SK-N-SH (cell line): ENCODE results near the gene PIK3CG. TPM values are rescaled to one million over a fixed set of nuclear protein-coding genes. Genes with fewer than 3 reads are reported as not detected.

ENCODE experiments used
- CTCF ChIA-PET: fragments of 300-600, 350-600 bp; formaldehyde crosslinking; extraction: SDS; loops from one replicate; lab custom pipeline; 2021; lab: Yijun Ruan, JAX
- POLR2A ChIA-PET: fragments of 350-600 bp; sonication (Branson Sonifier 250); formaldehyde crosslinking; extraction: SDS; loops from one replicate; lab custom pipeline; 2020; ENCODE audit warnings: antibody characterized with exemption, inconsistent platforms; lab: Yijun Ruan, JAX
- DNase-seq: peaks from one replicate; pipeline ENCODE4 v3.0.0; 2012
- H2AFZ ChIP-seq: fragments of 200-600 bp; sonication (generic); 2 replicates; pipeline ENCODE4 v1.8.1; 2016; ENCODE audit warnings: antibody characterized with exemption, mild to moderate bottlenecking, low read depth
- H3F3A ChIP-seq: fragments of 200-600 bp; sonication (generic); replicated peaks from 2 replicates; pipeline ENCODE3; 2016; ENCODE audit warnings: antibody characterized with exemption, mild to moderate bottlenecking; ENCODE audit not compliant: insufficient read depth
- H3K27ac ChIP-seq, 2 experiments: fragments of 200-500 bp in 1 of 2; fragments of 200-600 bp in 1 of 2; sonication (Bioruptor generic) in 1 of 2; sonication (generic), shearing (Covaris generic) in 1 of 2; 2 replicates each; pipeline versions ENCODE4 v1.5.1 to v1.6.1; 2014 to 2016; ENCODE audit warnings: low read depth in 2 of 2, inconsistent platforms in 1 of 2, low read length in 1 of 2, mild to moderate bottlenecking in 1 of 2, mixed read lengths in 1 of 2
- H3K27me3 ChIP-seq: fragments of 200-600 bp; sonication (generic), shearing (Covaris generic); 2 replicates; pipeline ENCODE4 v1.6.1; 2016; ENCODE audit warnings: mixed run types; ENCODE audit not compliant: insufficient read depth
- H3K36me3 ChIP-seq, 2 experiments: fragments of 200-500 bp in 1 of 2; fragments of 200-600 bp in 1 of 2; sonication (Bioruptor generic) in 1 of 2; sonication (generic) in 1 of 2; replicated peaks in 1 of 2; 2 replicates each; pipeline versions ENCODE3 to v1.5.1; 2014 to 2016; ENCODE audit warnings: low read length in 1 of 2, mild to moderate bottlenecking in 1 of 2; ENCODE audit not compliant: insufficient read depth in 2 of 2, control insufficient read depth in 1 of 2
- H3K4me1 ChIP-seq, 2 experiments: fragments of 200-500 bp in 1 of 2; fragments of 200-600 bp in 1 of 2; sonication (Bioruptor generic) in 1 of 2; sonication (generic), shearing (Covaris generic) in 1 of 2; 2 replicates each; pipeline versions ENCODE4 v1.5.1 to v1.6.1; 2014 to 2016; ENCODE audit warnings: low read depth in 1 of 2, low read length in 1 of 2, mixed run types in 1 of 2; ENCODE audit not compliant: insufficient read depth in 2 of 2, control insufficient read depth in 1 of 2
- H3K4me2 ChIP-seq: fragments of 200-600 bp; sonication (generic), shearing (Covaris generic); 2 replicates; pipeline ENCODE4 v1.6.1; 2017; ENCODE audit warnings: mixed run types
- H3K4me3 ChIP-seq, 2 experiments: fragments of 200-500 bp in 1 of 2; fragments of 200-600 bp in 1 of 2; sonication (Bioruptor generic) in 1 of 2; sonication (generic), shearing (Covaris generic) in 1 of 2; 2 replicates each; pipeline versions ENCODE4 v1.5.1 to v1.8.1; 2014 to 2016; ENCODE audit warnings: low read depth in 2 of 2, inconsistent platforms in 1 of 2, low read length in 1 of 2, mild to moderate bottlenecking in 1 of 2, mixed read lengths in 1 of 2, moderate library complexity in 1 of 2
- H3K79me2 ChIP-seq: fragments of 200-600 bp; sonication (generic); 2 replicates; pipeline ENCODE4 v1.8.1; 2017; ENCODE audit warnings: mild to moderate bottlenecking; ENCODE audit not compliant: insufficient read depth
- H3K9ac ChIP-seq: fragments of 200-600 bp; sonication (generic); 2 replicates; pipeline ENCODE4 v1.6.1; 2017; ENCODE audit warnings: mixed run types
- H3K9me2 ChIP-seq: fragments of 200-600 bp; sonication (generic); 2 replicates; pipeline ENCODE4 v1.6.1; 2017; ENCODE audit warnings: mixed run types
- H3K9me3 ChIP-seq: fragments of 200-600 bp; sonication (generic); 2 replicates; pipeline ENCODE4 v1.6.1; 2017; ENCODE audit warnings: mixed run types, mild to moderate bottlenecking, moderate library complexity
- H4K20me1 ChIP-seq: fragments of 200-600 bp; sonication (generic); 2 replicates; pipeline ENCODE4 v1.6.1; 2017; ENCODE audit warnings: mild to moderate bottlenecking, mixed run types; ENCODE audit not compliant: insufficient read depth
- CHD2 ChIP-seq: fragments of 150-350 bp; IDR thresholded peaks from 2 replicates; pipeline ENCODE4 v1.6.1; 2018; ENCODE audit warnings: low read length; ENCODE audit not compliant: partially characterized antibody
- EP300 ChIP-seq, 2 experiments: IDR thresholded peaks; 2 replicates each; pipeline versions ENCODE4 v1.4.0 to v1.6.1; 2012; ENCODE audit warnings: borderline replicate concordance in 1 of 2, low read depth in 1 of 2, low read length in 1 of 2
- FOSL2 ChIP-seq: IDR thresholded peaks from 2 replicates; pipeline ENCODE4 v1.4.0; 2012; ENCODE audit warnings: low read depth, mild to moderate bottlenecking, moderate library complexity, borderline replicate concordance
- FOXM1 ChIP-seq: IDR thresholded peaks from 2 replicates; pipeline ENCODE4 v1.4.0; 2012; ENCODE audit warnings: low read depth, mild to moderate bottlenecking
- GATA2 ChIP-seq: sonication (generic); formaldehyde crosslinking; IDR thresholded peaks from 2 replicates; pipeline ENCODE4 v1.5.0; 2020; ENCODE audit warnings: mild to moderate bottlenecking, missing genetic modification reagents
- MXI1 ChIP-seq: IDR thresholded peaks from 2 replicates; pipeline ENCODE4 v1.6.1; 2012; ENCODE audit warnings: mild to moderate bottlenecking, low read depth, low read length, improper control_type of control experiment
- NRF1 ChIP-seq: IDR thresholded peaks from 2 replicates; pipeline ENCODE4 v1.6.1; 2012; ENCODE audit warnings: low read depth, mild to moderate bottlenecking, low read length
- RXRA ChIP-seq: IDR thresholded peaks from 2 replicates; pipeline ENCODE4 v1.4.0; 2012; ENCODE audit warnings: low read depth, mild to moderate bottlenecking, borderline replicate concordance
- SIN3A ChIP-seq: IDR thresholded peaks from 2 replicates; pipeline ENCODE4 v1.6.1; 2012; ENCODE audit warnings: low read depth, mild to moderate bottlenecking, low read length, moderate library complexity, borderline replicate concordance
- TAF1 ChIP-seq: IDR thresholded peaks from 2 replicates; pipeline ENCODE4 v1.6.1; 2012; ENCODE audit warnings: low read depth, mild to moderate bottlenecking, low read length, moderate library complexity, borderline replicate concordance
- TCF12 ChIP-seq: IDR thresholded peaks from 2 replicates; pipeline ENCODE4 v1.4.0; 2012
- TEAD4 ChIP-seq: IDR thresholded peaks from 2 replicates; pipeline ENCODE4 v1.4.0; 2012; ENCODE audit warnings: mild to moderate bottlenecking, borderline replicate concordance; ENCODE audit not compliant: insufficient read depth
- WGBS: methylation state at CpG from one replicate; pipeline ENCODE4 v1.1.6; 2017; ENCODE audit warnings: low lambda C conversion rate; 5-methylcytosine and 5-hydroxymethylcytosine counted together
- polyA plus RNA-seq, 3 experiments: library from polyadenylated mRNA; depleted of rRNA; stranded (reverse); fragments of >200 nt; gene quantifications; 2 replicates each; pipeline ENCODE4 v1.2.3, GENCODE V29; 2012
- TF ChIP-seq, protein P1 (sequence below): IDR thresholded peaks from 2 replicates; pipeline ENCODE4 v1.4.0; 2012; ENCODE audit warnings: low read depth, borderline replicate concordance
- TF ChIP-seq, protein P2 (sequence below): fragments of 150-350 bp; IDR thresholded peaks from 2 replicates; pipeline ENCODE4 v1.6.1; 2016; ENCODE audit warnings: mild to moderate bottlenecking, low read depth, low read length
- TF ChIP-seq, protein P3 (sequence below): IDR thresholded peaks from 2 replicates; pipeline ENCODE4 v1.6.1; 2012; ENCODE audit warnings: mild to moderate bottlenecking, low read depth, low read length, moderate library complexity
- TF ChIP-seq, protein P4 (sequence below): fragments of 150-350 bp; IDR thresholded peaks from 2 replicates; pipeline ENCODE4 v1.6.1; 2017; ENCODE audit warnings: antibody characterized with exemption, low read length, low read depth, borderline replicate concordance

PIK3CG gene
- polyA plus RNA-seq, 1 of the 3 experiments (the other 2 are of a cell fraction), result not detected

DNA sequence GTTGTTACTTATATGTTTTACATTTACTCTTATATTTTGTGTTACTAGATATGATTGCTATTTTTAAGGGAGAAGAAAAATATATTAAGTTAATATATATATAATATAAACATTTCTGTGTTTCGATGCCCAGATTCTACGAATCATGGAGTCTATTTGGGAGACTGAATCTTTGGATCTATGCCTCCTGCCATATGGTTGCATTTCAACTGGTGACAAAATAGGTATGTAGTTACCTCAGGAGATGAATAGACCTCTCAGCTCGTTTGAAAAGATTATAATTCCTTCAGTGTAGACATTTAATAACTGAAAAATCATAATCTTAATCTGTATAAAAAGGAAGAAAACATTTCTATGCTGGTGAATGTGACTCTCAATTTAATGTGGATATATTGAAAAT lies 16.9 kb downstream of the PIK3CG start:
- no peaks in the 10 kb centered on the region for H3K9me2 ChIP-seq
- 55% methylated on average over 3 of the region's 3 CpGs for WGBS
- no peak overlapping the region for H2AFZ ChIP-seq
- no peak for DNase-seq
- no peak overlapping the region for H3K27ac ChIP-seq
- H3K9ac ChIP-seq, result no peak overlapping the region
- H3K36me3 ChIP-seq, result no peaks in the 10 kb centered on the region
- ChIA-PET POLR2A (no interaction called here), CTCF (no interaction called here)
- no peak overlapping the region for H3K4me2 ChIP-seq
- no peaks in the 10 kb centered on the region for H3F3A ChIP-seq
- TF ChIP-seq TAF1, result no peak
- TF ChIP-seq SIN3A, result no peak
- no peak for TF ChIP-seq TCF12
- no peaks in the 10 kb centered on the region for H3K79me2 ChIP-seq
- no peaks in the 10 kb centered on the region for H4K20me1 ChIP-seq
- no peaks in the 10 kb centered on the region; the same call in 1 of the 2 replicates for H3K27me3 ChIP-seq
- no peaks in the 10 kb centered on the region for H3K9me3 ChIP-seq
- peaks cover 0 to 5% of the 10 kb centered on the region in 2 experiments; a peak in 2 of 4 replicates for H3K4me1 ChIP-seq
- H3K4me3 ChIP-seq, result no peak overlapping the region

DNA sequence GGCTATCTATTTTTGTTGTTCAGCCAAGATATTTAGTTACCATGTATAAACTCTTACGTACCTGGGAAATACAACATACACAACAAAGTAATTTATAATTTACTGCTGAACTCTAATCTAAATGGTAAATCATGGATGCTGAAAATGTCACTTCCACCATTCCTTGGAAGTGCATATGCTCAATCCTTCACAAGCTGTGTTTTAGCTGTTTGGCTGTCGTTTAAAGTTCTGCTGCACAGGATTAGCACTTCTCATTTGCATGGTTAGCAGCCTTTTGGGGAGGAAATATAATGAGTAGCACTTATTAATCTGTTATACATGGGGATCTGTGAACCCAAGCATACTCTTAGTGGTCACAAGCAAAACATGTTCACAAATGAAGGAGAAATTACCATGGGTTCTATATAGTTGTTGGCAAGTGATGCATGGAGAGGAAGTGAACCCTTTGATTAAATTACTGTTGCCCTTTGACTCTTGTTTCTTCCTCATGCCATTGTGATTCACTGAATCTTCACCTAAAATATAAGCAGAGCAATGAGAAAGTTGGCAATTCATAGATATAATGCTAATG lies 18.5 kb downstream of the PIK3CG start:
- no peaks in the 10 kb centered on the region for H4K20me1 ChIP-seq
- no peaks in the 10 kb centered on the region for H3K36me3 ChIP-seq
- DNase-seq, result no peak
- no peak overlapping the region for H3K4me2 ChIP-seq
- no peak overlapping the region for H2AFZ ChIP-seq
- H3F3A ChIP-seq, result no peaks in the 10 kb centered on the region
- ChIA-PET CTCF (no interaction called here), POLR2A (no interaction called here)
- H3K9ac ChIP-seq, result no peak overlapping the region
- no peaks in the 10 kb centered on the region for H3K79me2 ChIP-seq
- no peaks in the 10 kb centered on the region; the same call in 1 of the 2 replicates for H3K27me3 ChIP-seq
- TF ChIP-seq FOXM1 (no peak), CHD2 (no peak), GATA2 (CRISPR knock-in tag) (no peak), MXI1 (no peak), EP300 (IDR thresholded peaks at IDR 0.05; ENCODE audit: borderline replicate concordance in 1 of 2, low read depth in 1 of 2, low read length in 1 of 2) (no peak), NRF1 (no peak), RXRA (no peak), FOSL2 (no peak), TEAD4 (no peak)
- TF ChIP-seq, protein P1, sequence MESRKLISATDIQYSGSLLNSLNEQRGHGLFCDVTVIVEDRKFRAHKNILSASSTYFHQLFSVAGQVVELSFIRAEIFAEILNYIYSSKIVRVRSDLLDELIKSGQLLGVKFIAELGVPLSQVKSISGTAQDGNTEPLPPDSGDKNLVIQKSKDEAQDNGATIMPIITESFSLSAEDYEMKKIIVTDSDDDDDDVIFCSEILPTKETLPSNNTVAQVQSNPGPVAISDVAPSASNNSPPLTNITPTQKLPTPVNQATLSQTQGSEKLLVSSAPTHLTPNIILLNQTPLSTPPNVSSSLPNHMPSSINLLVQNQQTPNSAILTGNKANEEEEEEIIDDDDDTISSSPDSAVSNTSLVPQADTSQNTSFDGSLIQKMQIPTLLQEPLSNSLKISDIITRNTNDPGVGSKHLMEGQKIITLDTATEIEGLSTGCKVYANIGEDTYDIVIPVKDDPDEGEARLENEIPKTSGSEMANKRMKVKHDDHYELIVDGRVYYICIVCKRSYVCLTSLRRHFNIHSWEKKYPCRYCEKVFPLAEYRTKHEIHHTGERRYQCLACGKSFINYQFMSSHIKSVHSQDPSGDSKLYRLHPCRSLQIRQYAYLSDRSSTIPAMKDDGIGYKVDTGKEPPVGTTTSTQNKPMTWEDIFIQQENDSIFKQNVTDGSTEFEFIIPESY, result no peak
- TF ChIP-seq, protein P2, sequence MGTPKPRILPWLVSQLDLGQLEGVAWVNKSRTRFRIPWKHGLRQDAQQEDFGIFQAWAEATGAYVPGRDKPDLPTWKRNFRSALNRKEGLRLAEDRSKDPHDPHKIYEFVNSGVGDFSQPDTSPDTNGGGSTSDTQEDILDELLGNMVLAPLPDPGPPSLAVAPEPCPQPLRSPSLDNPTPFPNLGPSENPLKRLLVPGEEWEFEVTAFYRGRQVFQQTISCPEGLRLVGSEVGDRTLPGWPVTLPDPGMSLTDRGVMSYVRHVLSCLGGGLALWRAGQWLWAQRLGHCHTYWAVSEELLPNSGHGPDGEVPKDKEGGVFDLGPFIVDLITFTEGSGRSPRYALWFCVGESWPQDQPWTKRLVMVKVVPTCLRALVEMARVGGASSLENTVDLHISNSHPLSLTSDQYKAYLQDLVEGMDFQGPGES, result no peak
- TF ChIP-seq, protein P3, sequence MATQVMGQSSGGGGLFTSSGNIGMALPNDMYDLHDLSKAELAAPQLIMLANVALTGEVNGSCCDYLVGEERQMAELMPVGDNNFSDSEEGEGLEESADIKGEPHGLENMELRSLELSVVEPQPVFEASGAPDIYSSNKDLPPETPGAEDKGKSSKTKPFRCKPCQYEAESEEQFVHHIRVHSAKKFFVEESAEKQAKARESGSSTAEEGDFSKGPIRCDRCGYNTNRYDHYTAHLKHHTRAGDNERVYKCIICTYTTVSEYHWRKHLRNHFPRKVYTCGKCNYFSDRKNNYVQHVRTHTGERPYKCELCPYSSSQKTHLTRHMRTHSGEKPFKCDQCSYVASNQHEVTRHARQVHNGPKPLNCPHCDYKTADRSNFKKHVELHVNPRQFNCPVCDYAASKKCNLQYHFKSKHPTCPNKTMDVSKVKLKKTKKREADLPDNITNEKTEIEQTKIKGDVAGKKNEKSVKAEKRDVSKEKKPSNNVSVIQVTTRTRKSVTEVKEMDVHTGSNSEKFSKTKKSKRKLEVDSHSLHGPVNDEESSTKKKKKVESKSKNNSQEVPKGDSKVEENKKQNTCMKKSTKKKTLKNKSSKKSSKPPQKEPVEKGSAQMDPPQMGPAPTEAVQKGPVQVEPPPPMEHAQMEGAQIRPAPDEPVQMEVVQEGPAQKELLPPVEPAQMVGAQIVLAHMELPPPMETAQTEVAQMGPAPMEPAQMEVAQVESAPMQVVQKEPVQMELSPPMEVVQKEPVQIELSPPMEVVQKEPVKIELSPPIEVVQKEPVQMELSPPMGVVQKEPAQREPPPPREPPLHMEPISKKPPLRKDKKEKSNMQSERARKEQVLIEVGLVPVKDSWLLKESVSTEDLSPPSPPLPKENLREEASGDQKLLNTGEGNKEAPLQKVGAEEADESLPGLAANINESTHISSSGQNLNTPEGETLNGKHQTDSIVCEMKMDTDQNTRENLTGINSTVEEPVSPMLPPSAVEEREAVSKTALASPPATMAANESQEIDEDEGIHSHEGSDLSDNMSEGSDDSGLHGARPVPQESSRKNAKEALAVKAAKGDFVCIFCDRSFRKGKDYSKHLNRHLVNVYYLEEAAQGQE, result no peak
- TF ChIP-seq, protein P4, sequence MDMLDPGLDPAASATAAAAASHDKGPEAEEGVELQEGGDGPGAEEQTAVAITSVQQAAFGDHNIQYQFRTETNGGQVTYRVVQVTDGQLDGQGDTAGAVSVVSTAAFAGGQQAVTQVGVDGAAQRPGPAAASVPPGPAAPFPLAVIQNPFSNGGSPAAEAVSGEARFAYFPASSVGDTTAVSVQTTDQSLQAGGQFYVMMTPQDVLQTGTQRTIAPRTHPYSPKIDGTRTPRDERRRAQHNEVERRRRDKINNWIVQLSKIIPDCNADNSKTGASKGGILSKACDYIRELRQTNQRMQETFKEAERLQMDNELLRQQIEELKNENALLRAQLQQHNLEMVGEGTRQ, result no peak
- no peak overlapping the region for H3K4me3 ChIP-seq
- H3K4me1 ChIP-seq, result peaks cover 0 to 1% of the 10 kb centered on the region in 2 experiments; a peak in 2 of 4 replicates
- no peaks in the 10 kb centered on the region for H3K9me2 ChIP-seq
- WGBS, result 71% methylated on average over 2 of the region's 2 CpGs
- no peak overlapping the region for H3K27ac ChIP-seq
- no peaks in the 10 kb centered on the region for H3K9me3 ChIP-seq
